ENCODE results near the gene NAPB. TPM values are rescaled to one million over a fixed set of nuclear protein-coding genes. Genes with fewer than 3 reads are reported as not detected.

The NAPB gene
- total and polyA plus RNA-seq, 7 donors = 3.9 to 22.9 (median 14.4) TPM

- DNase-seq = no peak
- Histone ChIP-seq H3K36me3 (no peaks in the 10 kb centered on the region), H3K9me3 (no peaks in the 10 kb centered on the region), H3K4me3 (no peak overlapping the region), H3K4me1 (peaks cover 0 to 35% (median 4%) of the 10 kb centered on the region in 4 donors), H3K27ac (peak overlapping the region in 2 of 4 donors; percentile 50 to 67), H3K27me3 (no peaks in the 10 kb centered on the region)
- 90 to 92% methylated on average over 7 of the region's 7 CpGs for WGBS, 2 donors
- TF ChIP-seq POLR2AphosphoS5 (IDR thresholded peaks at IDR 0.05) (no peak), POLR2A (IDR thresholded peaks at IDR 0.05) (no peak), EP300 (IDR thresholded peaks at IDR 0.05) (no peak), CTCF (IDR thresholded peaks at IDR 0.05) (no peak)
- intact Hi-C loops (cut with DNase I) = no loop called here
Measured at GRCh38 chr20:23445596-23446217, 24.4 kb upstream of the NAPB start.

- Histone ChIP-seq H3K4me3 (no peak overlapping the region), H3K36me3 (no peaks in the 10 kb centered on the region), H3K9me3 (no peaks in the 10 kb centered on the region), H3K4me1 (peaks cover 0 to 35% (median 4%) of the 10 kb centered on the region in 4 donors), H3K27ac (peak overlapping the region in 1 of 4 donors; percentile 67), H3K27me3 (no peaks in the 10 kb centered on the region)
- intact Hi-C loops (cut with DNase I) = no loop called here
- no peak for DNase-seq
- TF ChIP-seq POLR2AphosphoS5 (IDR thresholded peaks at IDR 0.05) = no peak
- WGBS, 2 donors = 88% methylated on average over 4 of the region's 4 CpGs
Measured at GRCh38 chr20:23444859-23445258, 23.6 kb upstream of the NAPB start.

- H3K27ac ChIP-seq = no peak overlapping the region
- peaks cover 0 to 35% (median 4%) of the 10 kb centered on the region in 4 donors for H3K4me1 ChIP-seq
- no peak for DNase-seq
- no peaks in the 10 kb centered on the region for H3K9me3 ChIP-seq
- H3K27me3 ChIP-seq = no peaks in the 10 kb centered on the region
- TF ChIP-seq POLR2AphosphoS5 (IDR thresholded peaks at IDR 0.05) (no peak), CTCF (IDR thresholded peaks at IDR 0.05) (no peak), POLR2A (IDR thresholded peaks at IDR 0.05) (no peak), EP300 (IDR thresholded peaks at IDR 0.05) (no peak)
- intact Hi-C loops (cut with DNase I) = loop anchor here (2.0 kb wide), 1 partner anchor 164 kb away; no protein-coding TSS in a partner anchor
- WGBS, 2 donors = 79 to 88% methylated on average over 5 of the region's 5 CpGs
- H3K36me3 ChIP-seq = no peaks in the 10 kb centered on the region
- H3K4me3 ChIP-seq = no peak overlapping the region
Measured at GRCh38 chr20:23442436-23442835, 21.1 kb upstream of the NAPB start.

- H3K4me1 ChIP-seq = peaks cover 0 to 35% (median 4%) of the 10 kb centered on the region in 4 donors
- no peaks in the 10 kb centered on the region for H3K9me3 ChIP-seq
- intact Hi-C loops (cut with DNase I) = loop anchor here (2.0 kb wide), 1 partner anchor 165 kb away; no protein-coding TSS in a partner anchor
- peak; percentile 81 for DNase-seq
- no peak overlapping the region for H3K4me3 ChIP-seq
- no peaks in the 10 kb centered on the region for H3K36me3 ChIP-seq
- no peaks in the 10 kb centered on the region for H3K27me3 ChIP-seq
- no peak overlapping the region for H3K27ac ChIP-seq
- TF ChIP-seq EP300 (IDR thresholded peaks at IDR 0.05) = no peak
- peak; percentile 60 to 84 (median 70) for TF ChIP-seq CTCF (IDR thresholded peaks at IDR 0.05)
- 18 to 25% methylated on average over 8 of the region's 8 CpGs for WGBS, 2 donors
Measured at GRCh38 chr20:23441850-23442313, 20.6 kb upstream of the NAPB start.

GRCh38 chr20:23440004-23440403 is 18.7 kb upstream of the NAPB start:
- H3K4me3 ChIP-seq = no peak overlapping the region
- DNase-seq = no peak
- H3K4me1 ChIP-seq = peaks cover 0 to 31% (median 2%) of the 10 kb centered on the region in 4 donors
- no peaks in the 10 kb centered on the region for H3K9me3 ChIP-seq
- 92 to 94% methylated on average over 2 of the region's 2 CpGs for WGBS, 2 donors
- no peak for TF ChIP-seq POLR2A (IDR thresholded peaks at IDR 0.05)
- TF ChIP-seq CTCF (IDR thresholded peaks at IDR 0.05) = no peak
- TF ChIP-seq EP300 (IDR thresholded peaks at IDR 0.05) = no peak
- TF ChIP-seq POLR2AphosphoS5 (IDR thresholded peaks at IDR 0.05) = no peak
- no peaks in the 10 kb centered on the region for H3K27me3 ChIP-seq
- intact Hi-C loops (cut with DNase I) = no loop called here
- no peak overlapping the region for H3K27ac ChIP-seq
- H3K36me3 ChIP-seq = no peaks in the 10 kb centered on the region

All from sigmoid colon (tissue), 7 donors.